Thymus (tissue), 11 donors: ENCODE measurements around the gene CCSER1. TPM values are rescaled to one million over a fixed set of nuclear protein-coding genes. Genes with fewer than 3 reads are reported as not detected.

Source experiments
- DNase-seq, 9 donors: peaks; one replicate each; pipeline ENCODE4 v3.0.0-alpha.2; 2013; ENCODE audit warnings: low spot score in 9 of 9, low read depth in 6 of 9, missing footprints in 1 of 9
- H3K27ac ChIP-seq, 2 donors: one replicate each; pipeline ENCODE4 v1.5.1; 2013; ENCODE audit warnings: control low read depth in 1 of 2, low read depth in 1 of 2, low read length in 1 of 2, mild to moderate bottlenecking in 1 of 2, moderate library complexity in 1 of 2
- H3K27me3 ChIP-seq, 2 donors: one replicate each; pipeline ENCODE4 v1.5.1; 2013; ENCODE audit warnings: low read length in 1 of 2; ENCODE audit not compliant: control insufficient read depth in 2 of 2, insufficient read depth in 1 of 2
- H3K36me3 ChIP-seq, 2 donors: one replicate each; pipeline ENCODE4 v1.5.1; 2013; ENCODE audit warnings: low read length in 1 of 2, mild to moderate bottlenecking in 1 of 2, moderate library complexity in 1 of 2; ENCODE audit not compliant: control insufficient read depth in 2 of 2, insufficient read depth in 2 of 2
- H3K4me1 ChIP-seq, 2 donors: one replicate each; pipeline ENCODE4 v1.5.1; 2013; ENCODE audit warnings: low read length in 2 of 2; ENCODE audit not compliant: control insufficient read depth in 2 of 2, insufficient read depth in 2 of 2
- H3K4me3 ChIP-seq, 2 donors: one replicate each; pipeline ENCODE4 v1.5.1; 2013; ENCODE audit warnings: low read length in 2 of 2, control low read depth in 1 of 2, mild to moderate bottlenecking in 1 of 2
- H3K9me3 ChIP-seq, 2 donors: one replicate each; pipeline ENCODE4 v1.5.1; 2013; ENCODE audit warnings: low read length in 1 of 2, mild to moderate bottlenecking in 1 of 2; ENCODE audit not compliant: control insufficient read depth in 2 of 2, insufficient read depth in 1 of 2
- WGBS: extraction: QIAGEN DNeasy Blood & Tissue Kit; methylation state at CpG from one replicate; pipeline ENCODE4 v1.1.7; 2013; 5-methylcytosine and 5-hydroxymethylcytosine counted together
- polyA plus RNA-seq: library from polyadenylated mRNA; stranded (reverse); fragments of 200-250 nt; gene quantifications from one replicate; pipeline ENCODE4 v1.2.3, GENCODE V29; 2013
- total RNA-seq: library from RNA; stranded (reverse); fragments of 120-200 nt; gene quantifications from one replicate; pipeline ENCODE4 v1.2.4, GENCODE V29; 2013
- donor health status: healthy.

CCSER1 gene
- total and polyA plus RNA-seq, 2 donors, result 2.0 to 8.7 TPM

GRCh38 chr4:90994851-90995574 lies 867.8 kb downstream of the CCSER1 start:
- H3K27ac ChIP-seq, result no peak overlapping the region
- no peaks in the 10 kb centered on the region for H3K27me3 ChIP-seq
- no peaks in the 10 kb centered on the region for H3K4me1 ChIP-seq
- H3K4me3 ChIP-seq, result no peak overlapping the region
- DNase-seq, result no peak
- H3K9me3 ChIP-seq, result no peaks in the 10 kb centered on the region
- 96% methylated on average over 1 of the region's 1 CpG for WGBS
- no peaks in the 10 kb centered on the region for H3K36me3 ChIP-seq

- WGBS, result 42% methylated on average over 1 of the region's 1 CpG
- no peaks in the 10 kb centered on the region for H3K27me3 ChIP-seq
- H3K4me1 ChIP-seq, result no peaks in the 10 kb centered on the region
- no peaks in the 10 kb centered on the region for H3K36me3 ChIP-seq
- no peak overlapping the region for H3K4me3 ChIP-seq
- H3K27ac ChIP-seq, result no peak overlapping the region
- DNase-seq, result no peak
- H3K9me3 ChIP-seq, result no peaks in the 10 kb centered on the region
These were observed 868.8 kb downstream of the CCSER1 start for GRCh38 chr4:90995996-90996395.

- Histone ChIP-seq H3K27ac (no peak overlapping the region), H3K4me3 (no peak overlapping the region), H3K9me3 (no peaks in the 10 kb centered on the region), H3K36me3 (no peaks in the 10 kb centered on the region), H3K27me3 (no peaks in the 10 kb centered on the region), H3K4me1 (no peaks in the 10 kb centered on the region)
- WGBS, result 92% methylated on average over 1 of the region's 1 CpG
- no peak for DNase-seq
These were observed 869.6 kb downstream of the CCSER1 start for GRCh38 chr4:90996813-90997212.

DNA sequence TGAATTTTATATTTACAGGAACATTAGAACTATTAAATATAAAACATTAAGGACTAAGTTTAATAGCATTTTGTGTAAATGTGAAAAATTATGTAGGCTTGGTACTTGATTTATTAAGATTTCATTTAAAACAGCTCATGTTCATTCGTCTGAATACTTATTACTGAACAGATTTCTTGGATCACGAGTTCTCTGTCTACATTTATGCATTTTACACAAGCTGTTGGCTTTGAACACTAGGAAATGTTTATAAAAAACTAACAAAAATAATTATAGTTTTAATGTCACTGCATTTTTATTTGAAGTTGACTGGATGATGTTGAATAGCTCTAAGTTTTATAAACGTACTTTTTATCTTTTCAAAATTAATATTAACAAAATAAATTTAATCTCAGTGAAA lies 888.7 kb downstream of the CCSER1 start:
- no peaks in the 10 kb centered on the region for H3K36me3 ChIP-seq
- peaks cover 2 to 8% of the 10 kb centered on the region in 2 donors for H3K9me3 ChIP-seq
- no peaks in the 10 kb centered on the region for H3K27me3 ChIP-seq
- H3K4me1 ChIP-seq, result no peaks in the 10 kb centered on the region
- DNase-seq, result no peak
- no peak overlapping the region for H3K27ac ChIP-seq
- H3K4me3 ChIP-seq, result no peak overlapping the region
- WGBS, result 82% methylated on average over 3 of the region's 3 CpGs

DNA sequence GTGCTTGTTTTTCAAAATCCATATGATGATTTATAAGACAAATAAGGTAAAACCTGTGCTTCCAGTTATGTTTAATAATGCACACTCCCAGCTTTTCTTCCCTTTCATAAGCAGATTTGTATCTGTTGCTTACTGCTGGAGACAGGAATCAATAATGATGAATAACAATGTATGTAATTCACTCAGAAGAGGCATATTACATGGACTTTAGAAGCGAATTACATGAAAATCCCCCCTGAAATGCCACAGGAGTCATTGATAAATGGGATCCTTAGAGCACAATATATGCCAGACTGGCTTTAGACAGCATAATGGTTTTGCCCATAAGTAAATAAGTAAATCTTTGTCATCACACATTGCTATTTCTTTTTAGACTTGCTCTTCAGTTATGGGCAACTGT lies 892.3 kb downstream of the CCSER1 start:
- H3K27ac ChIP-seq, result no peak overlapping the region
- no peak for DNase-seq
- H3K4me3 ChIP-seq, result no peak overlapping the region
- H3K9me3 ChIP-seq, result no peaks in the 10 kb centered on the region
- no peaks in the 10 kb centered on the region for H3K36me3 ChIP-seq
- no peaks in the 10 kb centered on the region for H3K4me1 ChIP-seq
- WGBS, result 93% methylated on average over 1 of the region's 1 CpG
- H3K27me3 ChIP-seq, result no peaks in the 10 kb centered on the region

DNA sequence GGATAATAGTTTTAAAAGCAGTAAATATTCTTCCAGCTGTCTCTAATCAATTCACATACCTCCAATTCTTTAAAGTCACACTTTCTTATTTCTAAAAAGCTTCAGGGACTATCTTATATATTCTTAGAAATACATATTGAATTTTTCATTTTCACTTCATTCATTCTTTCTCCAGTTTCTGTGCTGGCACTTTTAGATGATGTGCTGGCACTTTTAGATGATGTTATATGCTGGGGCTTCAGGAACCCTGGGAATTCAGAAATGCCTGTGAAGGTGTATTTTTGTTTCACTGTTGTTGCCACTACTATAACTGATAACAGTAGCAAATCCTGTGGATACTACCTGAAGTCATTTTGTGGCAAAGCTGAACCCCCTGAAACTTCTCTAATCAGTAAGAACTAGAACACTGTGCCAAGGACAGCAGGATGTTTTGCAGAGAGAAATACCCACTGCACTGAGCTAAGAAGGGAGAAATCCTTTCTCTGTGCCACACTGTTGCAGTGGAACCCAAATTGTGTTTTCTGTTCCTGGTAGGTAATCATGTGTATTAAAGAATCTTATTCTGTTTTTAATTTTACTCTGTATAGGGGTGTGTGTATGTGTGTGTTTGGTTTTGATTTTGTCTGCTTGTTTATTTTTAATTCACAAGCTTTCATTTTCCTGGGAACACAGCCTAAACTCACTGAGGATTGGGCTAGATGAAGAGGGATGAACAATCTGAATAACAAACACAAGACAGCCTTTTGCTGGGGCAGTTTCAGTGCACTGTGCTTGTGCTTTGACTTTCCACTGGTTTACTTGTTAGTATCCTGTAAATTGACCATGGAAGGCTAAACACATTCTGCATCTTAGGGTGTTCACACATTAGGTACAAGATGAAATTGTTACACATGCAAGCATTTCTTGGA lies 898.3 kb downstream of the CCSER1 start:
- Histone ChIP-seq H3K27me3 (no peaks in the 10 kb centered on the region), H3K36me3 (no peaks in the 10 kb centered on the region), H3K9me3 (no peaks in the 10 kb centered on the region), H3K4me3 (no peak overlapping the region), H3K4me1 (no peaks in the 10 kb centered on the region), H3K27ac (no peak overlapping the region)
- no peak for DNase-seq

GRCh38 chr4:91028228-91028627 lies 901.0 kb downstream of the CCSER1 start:
- Histone ChIP-seq H3K4me3 (no peak overlapping the region), H3K4me1 (no peaks in the 10 kb centered on the region), H3K9me3 (no peaks in the 10 kb centered on the region), H3K27ac (no peak overlapping the region), H3K27me3 (no peaks in the 10 kb centered on the region), H3K36me3 (no peaks in the 10 kb centered on the region)
- 96% methylated on average over 1 of the region's 1 CpG for WGBS
- DNase-seq, result no peak

- no peak overlapping the region for H3K4me3 ChIP-seq
- no peak for DNase-seq
- no peaks in the 10 kb centered on the region for H3K36me3 ChIP-seq
These were observed 904.6 kb downstream of the CCSER1 start for GRCh38 chr4:91031761-91032160.

DNA sequence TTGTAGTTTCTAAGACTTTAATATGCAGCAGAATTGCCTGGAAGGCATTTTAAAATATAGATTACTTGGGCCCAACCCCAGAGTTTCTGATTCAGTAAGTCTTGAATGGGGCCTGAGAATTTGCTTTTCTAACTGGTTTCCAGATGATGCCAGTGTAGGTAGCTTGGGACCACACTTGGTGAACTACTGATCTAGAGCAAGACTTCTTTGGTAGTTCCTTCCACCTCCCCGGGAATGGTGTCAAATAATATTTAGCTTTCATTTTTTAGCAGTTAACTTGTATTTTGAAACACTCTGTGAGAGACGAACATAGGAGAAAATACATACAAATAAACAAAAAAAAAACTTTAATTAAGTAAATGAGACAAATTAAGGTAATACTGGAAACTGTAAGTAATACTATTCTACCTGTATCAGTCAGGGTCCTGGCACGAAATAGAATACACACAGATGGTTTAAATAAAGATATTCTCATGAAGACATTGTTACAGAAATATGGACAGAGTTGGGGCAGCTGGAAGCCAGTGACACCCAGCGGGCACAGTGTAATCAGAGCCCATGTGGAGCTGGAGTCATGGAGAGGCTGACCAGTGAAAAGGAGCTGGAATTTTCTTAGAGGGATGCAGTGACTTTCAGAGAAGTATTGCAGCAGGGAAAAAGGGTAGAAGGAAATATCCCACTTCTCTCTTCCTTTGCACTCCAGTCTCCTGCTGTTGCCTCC lies 905.7 kb downstream of the CCSER1 start:
- 63% methylated on average over 4 of the region's 4 CpGs for WGBS
- Histone ChIP-seq H3K9me3 (no peaks in the 10 kb centered on the region), H3K36me3 (no peaks in the 10 kb centered on the region), H3K27me3 (no peaks in the 10 kb centered on the region), H3K4me3 (no peak overlapping the region), H3K4me1 (no peaks in the 10 kb centered on the region), H3K27ac (no peak overlapping the region)
- no peak for DNase-seq

More at GRCh38 chr4:91031761-91032160, 904.6 kb downstream of the CCSER1 start:
- Histone ChIP-seq H3K27me3 (no peaks in the 10 kb centered on the region), H3K4me1 (no peaks in the 10 kb centered on the region), H3K9me3 (no peaks in the 10 kb centered on the region), H3K27ac (no peak overlapping the region)
